IMR-90 (cell line): ENCODE results near the gene TTC24. TPM values are rescaled to one million over a fixed set of nuclear protein-coding genes. Genes with fewer than 3 reads are reported as not detected.
"Not testable (repeated sequence)": the region's sequence is repeated elsewhere in the genome, so short reads cannot be mapped to it uniquely, and the experiment has no call there.

Experiments used
- ATAC-seq: fragments of 200-7000 bp; cut with Tn5 transposase; 2 replicates; pipeline ENCODE4 v1.9.1; 2020; ENCODE audit warnings: low read depth, mild to moderate bottlenecking, moderate library complexity
- BruUV-seq: library from RNA; stranded (reverse); fragments of 400-500 nt; replicated peaks from 2 replicates; lab custom pipeline; 2021; lab: Mats Ljungman, UMichigan
- CTCF ChIA-PET: fragments of 300-600 bp; formaldehyde crosslinking; extraction: SDS; loops from one replicate; lab custom pipeline; 2021; ENCODE audit warnings: antibody characterized with exemption; lab: Yijun Ruan, JAX
- POLR2A ChIA-PET: fragments of 300-600 bp; sonication (Branson Sonifier 250); formaldehyde crosslinking; loops from one replicate; lab custom pipeline; 2022; ENCODE audit warnings: antibody characterized with exemption; ENCODE audit not compliant: unreplicated experiment; lab: Charles Lee
- DNase-seq: peaks from one replicate; pipeline ENCODE4 v3.0.0; 2013
- H2AFZ ChIP-seq: replicated peaks from 2 replicates; pipeline ENCODE3; 2013; ENCODE audit warnings: low read length, mild to moderate bottlenecking; ENCODE audit not compliant: poor library complexity
- H2AK5ac ChIP-seq: 2 replicates; pipeline ENCODE4 v1.6.1; 2013; ENCODE audit warnings: low read depth, low read length, inconsistent platforms
- H2AK9ac ChIP-seq: replicated peaks from 2 replicates; pipeline ENCODE3; 2013; ENCODE audit warnings: mild to moderate bottlenecking, low read depth, low read length, moderate library complexity; ENCODE audit not compliant: poor library complexity
- H2BK120ac ChIP-seq: 2 replicates; pipeline ENCODE4 v1.6.1; 2013; ENCODE audit warnings: low read depth, low read length, inconsistent platforms
- H2BK15ac ChIP-seq: 3 replicates; pipeline ENCODE4 v1.6.1; 2013; ENCODE audit warnings: low read depth, low read length, inconsistent platforms
- H2BK20ac ChIP-seq: 2 replicates; pipeline ENCODE4 v1.6.1; 2013; ENCODE audit warnings: low read depth, mild to moderate bottlenecking, inconsistent platforms, low read length, moderate library complexity
- H2BK5ac ChIP-seq: 2 replicates; pipeline ENCODE4 v1.6.1; 2013; ENCODE audit warnings: mild to moderate bottlenecking, low read depth, low read length, inconsistent platforms; ENCODE audit not compliant: poor library complexity, severe bottlenecking
- H3K14ac ChIP-seq: replicated peaks from 2 replicates; pipeline ENCODE4 v1.6.1; 2013; ENCODE audit warnings: low read depth, low read length, inconsistent platforms
- H3K18ac ChIP-seq: 2 replicates; pipeline ENCODE4 v1.6.1; 2013; ENCODE audit warnings: low read depth, low read length, control low read depth
- H3K23ac ChIP-seq: 2 replicates; pipeline ENCODE4 v1.6.1; 2013; ENCODE audit warnings: low read depth, low read length, inconsistent platforms
- H3K27ac ChIP-seq: 2 replicates; pipeline ENCODE4 v1.5.1; 2013; ENCODE audit warnings: mild to moderate bottlenecking, control low read depth, low read length; ENCODE audit not compliant: insufficient read depth
- H3K27me3 ChIP-seq: 2 replicates; pipeline ENCODE4 v1.6.1; 2013; ENCODE audit warnings: low read length; ENCODE audit not compliant: control insufficient read depth, insufficient read depth
- H3K36me3 ChIP-seq: 2 replicates; pipeline ENCODE4 v1.6.1; 2013; ENCODE audit warnings: low read length, mixed read lengths; ENCODE audit not compliant: control insufficient read depth, insufficient read depth
- H3K4ac ChIP-seq: 2 replicates; pipeline ENCODE4 v1.6.1; 2013; ENCODE audit warnings: low read depth, low read length, inconsistent platforms
- H3K4me1 ChIP-seq: 2 replicates; pipeline ENCODE4 v1.6.1; 2013; ENCODE audit warnings: low read length, mixed read lengths; ENCODE audit not compliant: control insufficient read depth, insufficient read depth
- H3K4me2 ChIP-seq: 2 replicates; pipeline ENCODE4 v1.6.1; 2013; ENCODE audit warnings: low read depth, mild to moderate bottlenecking, control low read depth, low read length, moderate library complexity
- H3K4me3 ChIP-seq: 2 replicates; pipeline ENCODE4 v1.5.1; 2013; ENCODE audit warnings: low read depth, mild to moderate bottlenecking, control low read depth, low read length, moderate library complexity; ENCODE audit not compliant: insufficient read depth
- H3K56ac ChIP-seq: 2 replicates; pipeline ENCODE4 v1.6.1; 2013; ENCODE audit warnings: low read length, inconsistent platforms; ENCODE audit not compliant: insufficient read depth; ENCODE audit errors: extremely low read depth
- H3K79me1 ChIP-seq, 2 experiments: 2 replicates each; pipeline ENCODE4 v1.6.1; 2013; ENCODE audit warnings: low read length in 2 of 2, inconsistent platforms in 1 of 2, low read depth in 1 of 2
- H3K9ac ChIP-seq: 2 replicates; pipeline ENCODE4 v1.6.1; 2013; ENCODE audit warnings: low read depth, low read length, control low read depth
- H3K9me1 ChIP-seq: 2 replicates; pipeline ENCODE4 v1.6.1; 2013; ENCODE audit warnings: low read length, inconsistent platforms; ENCODE audit not compliant: insufficient read depth
- H3K9me3 ChIP-seq: 2 replicates; pipeline ENCODE4 v1.6.1; 2013; ENCODE audit warnings: low read length; ENCODE audit not compliant: control insufficient read depth, insufficient read depth
- H4K20me1 ChIP-seq: 2 replicates; pipeline ENCODE4 v1.6.1; 2013; ENCODE audit warnings: low read length, inconsistent platforms; ENCODE audit not compliant: insufficient read depth
- H4K5ac ChIP-seq: 2 replicates; pipeline ENCODE4 v1.6.1; 2013; ENCODE audit warnings: mild to moderate bottlenecking, low read depth, low read length, control low read depth
- H4K8ac ChIP-seq, 2 experiments: 2 replicates each; pipeline ENCODE4 v1.6.1; 2013; ENCODE audit warnings: low read depth in 2 of 2, low read length in 2 of 2, control low read depth in 1 of 2, inconsistent platforms in 1 of 2
- H4K91ac ChIP-seq: 2 replicates; pipeline ENCODE4 v1.6.1; 2013; ENCODE audit warnings: low read depth, low read length, inconsistent platforms; ENCODE audit not compliant: insufficient read depth
- WGBS, 2 experiments: methylation state at CpG; one replicate each; pipeline versions ENCODE4 v1.1.5 to v1.1.7; 2013; ENCODE audit warnings: missing lambda C conversion rate in 2 of 2; ENCODE audit not compliant: insufficient read length in 1 of 2; ENCODE audit errors: extremely low coverage in 2 of 2; 5-methylcytosine and 5-hydroxymethylcytosine counted together
- dilution Hi-C: fragments of 300-500 bp; cut with HindIII; formaldehyde crosslinking; loops from one replicate; pipeline ENCODE4 v1.14.3; 2018; ENCODE audit warnings: low sequenced_read_pairs; ENCODE audit not compliant: unreplicated experiment
- in situ Hi-C: fragments of 300-500 bp; cut with MboI; formaldehyde crosslinking; loops from 3 replicates; pipeline ENCODE4 v1.14.3; 2019; ENCODE audit warnings: low sequenced_read_pairs, inconsistent platforms, mixed read lengths
- intact Hi-C: fragments of 100-400 bp; cut with micrococcal nuclease; formaldehyde crosslinking; loops from 2 replicates; pipeline ENCODE4 v1.10.0; 2022
- polyA plus RNA-seq, 3 experiments: library from polyadenylated mRNA; depleted of rRNA; stranded (reverse); fragments of >200 nt; gene quantifications; 2 replicates each; pipeline ENCODE4 v1.2.3, GENCODE V29; 2012; ENCODE audit warnings: low replicate concordance in 1 of 3
- total RNA-seq: library from RNA; depleted of rRNA; stranded (reverse); fragments of >200 nt; gene quantifications from 2 replicates; pipeline ENCODE4 v1.2.3, GENCODE V29; 2012

Gene TTC24
- total and polyA plus RNA-seq, 2 of the 4 experiments (the other 2 are of a cell fraction): not detected

DNA sequence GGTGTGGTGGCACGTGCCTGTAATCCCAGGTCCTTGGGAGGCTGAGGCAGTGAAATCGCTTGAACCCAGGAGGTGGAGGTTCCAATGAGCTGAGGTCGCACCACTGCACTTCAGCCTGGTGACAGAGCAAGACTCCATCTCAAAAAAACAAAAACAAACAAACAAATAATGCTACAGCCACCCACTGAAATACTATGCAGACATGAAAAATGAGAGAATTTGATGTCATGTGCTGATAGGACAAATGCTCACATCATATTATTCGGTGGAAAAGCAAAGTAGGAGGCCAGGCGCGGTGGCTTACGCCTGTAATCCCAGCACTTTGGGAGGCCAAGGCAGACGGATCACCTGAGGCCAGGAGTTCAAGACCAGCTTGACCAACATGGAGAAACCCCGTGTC, 30.5 kb downstream of the TTC24 start:
- H3K23ac ChIP-seq, H2BK15ac ChIP-seq, H2BK5ac ChIP-seq, H3K27ac ChIP-seq, BruUV-seq, H4K91ac ChIP-seq, H2AK9ac ChIP-seq, H4K20me1 ChIP-seq, H3K36me3 ChIP-seq, H2AFZ ChIP-seq, in situ Hi-C loops, H3K4me3 ChIP-seq, H3K79me1 ChIP-seq, intact Hi-C loops, dilution Hi-C loops, H3K14ac ChIP-seq, ATAC-seq, H3K4ac ChIP-seq, POLR2A ChIA-PET, DNase-seq, H3K56ac ChIP-seq, H3K9ac ChIP-seq, H2BK120ac ChIP-seq, H3K4me1 ChIP-seq, H4K5ac ChIP-seq, H3K18ac ChIP-seq, H2BK20ac ChIP-seq, H2AK5ac ChIP-seq, H4K8ac ChIP-seq, H3K9me3 ChIP-seq, H3K4me2 ChIP-seq, H3K9me1 ChIP-seq: not testable (repeated sequence)
- CTCF ChIA-PET: interaction anchor here (0.7 kb wide), 1 partner anchor 121 kb away, joined by 6 read pairs; no protein-coding TSS in a partner anchor
- WGBS, 2 experiments: 72% methylated on average over 5 of the region's 9 CpGs; no CpG with 5 or more reads in 1 of the 2 experiments
- H3K27me3 ChIP-seq: peaks cover 36% of the 10 kb centered on the region
